Measurements from ENCODE around the gene CEP83.

- TF ChIP-seq EZH2phosphoT487 (IDR thresholded peaks at IDR 0.05; ENCODE audit: borderline replicate concordance, low read length) (no peak), CTCF (IDR thresholded peaks at IDR 0.05; ENCODE audit: low read depth, low read length, poor library complexity, severe bottlenecking) (no peak)
Observed at GRCh38 chr12:94287245-94287628, 172.4 kb downstream of the CEP83 start.
